HG02588 (cell line): ENCODE results near the gene SLC39A11.
A peak's percentile ranks its signal among the peaks of the same experiment; 100 is the strongest.

Experiments used
- ATAC-seq: cut with Tn5 transposase; IDR thresholded peaks from one replicate; pipeline ENCODE4 v1.9.1; 2021; ENCODE audit warnings: mild to moderate bottlenecking, moderate library complexity; ENCODE audit not compliant: unreplicated experiment

The SLC39A11 gene

DNA sequence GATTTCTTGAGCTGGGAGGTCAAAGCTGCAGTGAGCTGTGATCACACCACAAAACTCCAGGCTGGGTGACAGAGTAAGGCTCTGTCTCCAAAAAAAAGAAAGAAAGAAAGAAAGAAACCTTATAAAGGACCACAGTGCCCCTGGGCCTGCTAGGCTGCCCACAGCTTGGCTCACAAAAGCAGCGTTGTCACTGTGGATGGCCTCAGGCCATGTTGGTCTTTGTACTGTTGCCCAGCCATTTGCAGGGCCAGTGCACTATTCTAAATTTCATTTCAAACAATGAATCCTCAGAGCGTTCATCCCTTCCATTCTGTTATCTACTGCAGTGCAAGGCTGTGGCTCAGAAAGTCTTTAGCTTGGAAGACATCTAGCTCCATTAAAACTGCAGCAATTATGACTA is 208.4 kb downstream of the SLC39A11 start:
- no peak for ATAC-seq

GRCh38 chr17:72883351-72883750 is 209.1 kb downstream of the SLC39A11 start:
- ATAC-seq = no peak

DNA sequence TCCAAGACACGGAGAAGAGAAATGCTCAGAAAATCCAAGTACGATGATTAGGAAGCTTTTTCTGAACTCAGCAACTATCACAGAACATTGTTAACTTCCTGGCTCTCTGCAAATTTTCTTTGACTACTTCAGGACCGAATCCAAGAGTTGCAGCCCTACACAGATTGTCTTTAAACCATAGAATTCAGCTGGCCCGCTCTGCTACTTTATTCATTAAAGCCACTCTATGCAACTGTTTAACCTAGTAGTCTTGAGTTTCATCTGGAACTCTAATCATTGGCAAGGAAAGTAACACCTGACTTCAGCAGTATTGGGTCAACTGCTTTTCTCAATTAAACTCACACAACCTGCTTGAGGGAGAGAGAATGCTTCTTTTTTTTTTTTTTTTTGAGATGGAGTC is 210.1 kb downstream of the SLC39A11 start:
- ATAC-seq = no peak

DNA sequence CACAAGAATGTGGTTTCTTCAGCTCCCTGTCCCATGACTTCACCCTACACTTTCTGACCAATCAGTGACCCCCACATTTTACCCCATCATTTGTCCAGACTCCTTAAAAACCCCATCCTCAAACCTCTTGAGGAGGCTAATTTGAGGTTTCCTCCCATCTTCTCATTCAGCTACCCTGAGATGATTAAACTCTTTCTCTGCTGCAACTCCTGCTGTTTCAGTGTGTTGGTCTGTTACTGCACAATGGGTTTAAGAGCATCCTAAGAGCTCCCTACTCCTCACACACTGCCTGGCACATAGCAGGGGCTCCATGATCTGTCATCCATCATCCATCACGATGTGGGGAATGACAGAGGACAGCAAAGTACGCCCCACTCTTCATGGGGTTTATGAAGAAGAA is 212.6 kb downstream of the SLC39A11 start:
- ATAC-seq = no peak

GRCh38 chr17:72878975-72879660 is 213.4 kb downstream of the SLC39A11 start:
- ATAC-seq = no peak

DNA sequence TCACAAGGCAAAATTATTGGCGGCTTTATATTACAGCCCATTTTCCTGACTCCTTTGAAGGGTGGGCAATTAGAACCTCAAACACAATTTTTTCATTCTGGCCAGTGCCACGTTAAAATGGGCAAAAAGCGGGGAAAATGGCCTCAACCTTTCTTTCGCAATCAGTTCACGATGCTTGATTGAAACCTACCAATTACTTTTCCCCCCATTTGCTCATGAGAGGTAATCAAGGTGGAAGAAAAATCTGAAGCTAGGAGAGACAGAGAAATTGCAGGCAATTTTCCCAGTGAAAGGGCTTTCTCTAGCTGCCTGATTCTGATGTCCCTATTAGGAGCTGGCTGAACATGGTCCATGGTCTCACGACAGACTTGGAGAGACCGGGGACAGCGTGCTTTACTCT is 215.1 kb downstream of the SLC39A11 start:
- no peak for ATAC-seq

GRCh38 chr17:72876413-72876812 is 216.1 kb downstream of the SLC39A11 start:
- ATAC-seq = no peak

GRCh38 chr17:72875361-72875760 is 217.1 kb downstream of the SLC39A11 start:
- no peak for ATAC-seq

GRCh38 chr17:72872396-72872795 is 220.1 kb downstream of the SLC39A11 start:
- ATAC-seq = no peak

DNA sequence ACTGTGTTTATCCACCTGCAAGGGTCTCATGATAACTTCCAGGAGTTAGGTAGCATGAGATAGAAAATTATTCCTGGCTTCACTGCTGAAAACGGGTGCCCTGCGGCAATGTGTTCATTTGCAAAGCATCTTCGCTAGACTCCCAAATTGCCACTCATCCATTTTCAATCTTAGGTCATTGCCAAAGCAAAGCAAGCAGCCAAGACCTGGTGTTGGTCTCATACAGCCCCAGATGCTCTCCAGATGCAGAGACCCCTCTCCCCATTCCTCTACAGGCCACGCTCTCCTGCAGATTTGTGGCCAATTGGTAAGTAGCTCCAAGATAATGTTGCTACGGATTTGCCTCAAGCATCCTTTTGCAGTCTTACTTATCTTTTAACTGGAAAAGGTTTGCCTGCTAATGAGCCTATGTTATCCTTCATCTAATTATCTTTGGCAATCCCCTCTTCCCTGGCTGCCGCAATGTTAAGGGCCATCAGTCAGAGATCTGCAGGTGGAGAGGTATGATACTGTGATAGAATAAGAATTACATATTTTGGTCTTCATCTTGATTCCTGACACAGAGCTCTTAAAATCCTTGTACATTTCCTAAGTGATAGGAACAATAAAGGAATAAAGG is 222.0 kb downstream of the SLC39A11 start:
- no peak for ATAC-seq

- no peak for ATAC-seq
These were observed 222.9 kb downstream of the SLC39A11 start for GRCh38 chr17:72869630-72870029.

GRCh38 chr17:72865954-72866353 is 226.5 kb downstream of the SLC39A11 start:
- no peak for ATAC-seq

- peak; percentile 80 for ATAC-seq
These were observed 228.8 kb downstream of the SLC39A11 start for GRCh38 chr17:72863526-72864211.

DNA sequence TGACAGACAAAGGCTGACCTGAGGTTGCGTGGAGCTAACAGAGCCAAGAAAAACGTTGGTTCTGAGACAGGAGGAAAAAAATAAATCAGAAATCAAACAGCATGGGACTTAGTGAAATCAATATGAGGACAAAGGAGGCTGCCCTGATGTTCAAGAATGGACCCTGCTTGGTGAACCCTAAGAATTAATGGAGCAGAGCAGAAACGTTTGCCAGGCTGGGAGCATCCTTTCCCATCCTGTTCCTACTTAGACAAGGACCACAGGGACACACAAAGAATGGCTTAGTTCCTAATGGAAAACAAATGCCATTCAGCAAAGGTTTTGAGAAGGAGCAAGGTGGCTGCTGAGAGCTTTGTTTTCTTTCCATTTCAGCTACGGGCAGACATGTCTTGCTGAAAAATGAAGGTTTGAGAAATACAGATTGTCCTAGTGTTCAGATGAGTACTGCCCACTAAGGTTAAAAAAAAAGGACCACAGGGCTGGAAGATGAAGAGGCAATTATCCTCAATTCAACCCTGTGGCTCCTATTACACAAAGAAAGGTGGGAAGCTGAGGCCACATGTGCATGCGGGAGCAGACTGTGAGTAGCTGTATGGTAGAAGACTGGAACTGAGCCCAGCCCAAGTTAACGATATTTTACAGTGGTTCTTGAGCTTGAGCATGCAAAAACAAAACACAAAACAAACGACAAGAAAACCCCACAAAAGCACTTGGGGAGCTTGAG is 230.1 kb downstream of the SLC39A11 start:
- ATAC-seq = no peak

GRCh38 chr17:72861811-72862210 is 230.7 kb downstream of the SLC39A11 start:
- ATAC-seq = no peak

DNA sequence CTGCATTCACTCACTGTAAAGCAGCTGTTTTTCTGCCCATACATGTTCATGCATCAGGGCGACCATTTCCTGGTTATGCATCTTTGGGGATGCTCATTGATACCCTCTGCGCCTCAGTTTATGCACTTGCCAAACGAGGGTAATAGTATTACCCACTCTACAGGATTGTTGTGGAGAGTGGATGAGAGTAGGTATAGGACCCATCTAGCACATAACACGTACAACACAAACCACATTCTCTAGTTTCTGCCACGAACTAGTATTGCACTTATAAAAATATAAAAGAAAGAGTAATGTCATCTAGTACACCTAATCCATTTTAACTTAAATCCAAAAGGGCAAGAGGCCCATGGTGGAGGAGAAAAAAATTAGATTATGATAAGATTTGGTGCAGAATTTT is 231.7 kb downstream of the SLC39A11 start:
- no peak for ATAC-seq

GRCh38 chr17:72858826-72859495 is 233.5 kb downstream of the SLC39A11 start:
- ATAC-seq = no peak

- no peak for ATAC-seq
These were observed 238.8 kb downstream of the SLC39A11 start for GRCh38 chr17:72853440-72854415.

- no peak for ATAC-seq
These were observed 240.1 kb downstream of the SLC39A11 start for GRCh38 chr17:72852277-72852938.
